OCI-M2 (cell line): ENCODE measurements around the gene GBX2.

Experiments used
- DNase-seq: peaks from one replicate; lab custom pipeline; 2025; ENCODE audit not compliant: unreplicated experiment; lab: John Stamatoyannopoulos, UW

The GBX2 gene

DNA sequence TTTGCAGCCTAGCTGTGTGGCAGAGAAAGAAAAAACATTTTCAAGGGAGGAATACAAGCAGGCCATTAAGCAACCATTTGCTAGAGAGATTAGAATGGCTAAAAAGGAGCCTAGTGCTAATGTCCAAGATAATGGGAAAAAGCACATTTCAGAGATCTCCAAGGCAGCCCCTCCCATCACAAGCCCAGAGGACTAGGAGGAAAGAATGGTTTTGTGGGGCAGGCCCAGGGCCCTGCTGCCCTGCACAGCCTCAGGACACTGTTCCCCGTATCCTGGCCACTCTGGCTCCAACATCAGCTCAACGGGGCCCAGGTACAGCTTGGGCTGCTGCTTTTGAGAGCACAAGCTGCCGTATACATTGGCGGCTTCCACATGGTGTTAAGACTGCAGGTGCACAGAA, 16.5 kb upstream of the GBX2 start:
- no peak for DNase-seq

DNA sequence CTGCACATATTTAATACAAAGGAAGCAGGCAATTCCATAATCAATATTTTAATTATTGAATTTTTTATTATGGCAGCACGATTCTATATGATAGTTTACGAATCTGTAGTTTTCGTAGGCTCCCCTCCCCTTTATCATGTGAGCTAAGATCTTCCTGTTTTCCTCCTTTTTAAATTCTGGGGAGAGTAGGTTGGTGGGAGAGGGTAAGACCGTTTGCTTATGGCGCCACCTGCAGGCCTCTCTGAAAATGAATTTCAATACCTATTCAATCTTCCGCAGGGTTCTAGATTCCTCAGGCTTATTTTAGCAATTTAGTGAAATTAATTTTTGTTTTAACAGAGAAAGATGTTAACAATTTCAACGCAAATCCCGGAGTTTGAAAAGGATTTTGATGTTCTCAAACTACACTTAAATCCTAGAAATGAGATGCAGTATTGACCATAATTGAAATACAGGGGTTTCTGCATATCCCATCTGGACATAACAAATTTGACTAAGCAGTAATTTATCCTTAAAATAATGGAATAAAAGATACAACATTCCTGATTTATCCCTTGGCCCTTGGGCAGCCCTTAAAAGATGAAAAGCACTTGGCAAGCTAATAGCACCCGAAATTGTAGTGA, 12.8 kb upstream of the GBX2 start:
- DNase-seq: peak; percentile 3

DNA sequence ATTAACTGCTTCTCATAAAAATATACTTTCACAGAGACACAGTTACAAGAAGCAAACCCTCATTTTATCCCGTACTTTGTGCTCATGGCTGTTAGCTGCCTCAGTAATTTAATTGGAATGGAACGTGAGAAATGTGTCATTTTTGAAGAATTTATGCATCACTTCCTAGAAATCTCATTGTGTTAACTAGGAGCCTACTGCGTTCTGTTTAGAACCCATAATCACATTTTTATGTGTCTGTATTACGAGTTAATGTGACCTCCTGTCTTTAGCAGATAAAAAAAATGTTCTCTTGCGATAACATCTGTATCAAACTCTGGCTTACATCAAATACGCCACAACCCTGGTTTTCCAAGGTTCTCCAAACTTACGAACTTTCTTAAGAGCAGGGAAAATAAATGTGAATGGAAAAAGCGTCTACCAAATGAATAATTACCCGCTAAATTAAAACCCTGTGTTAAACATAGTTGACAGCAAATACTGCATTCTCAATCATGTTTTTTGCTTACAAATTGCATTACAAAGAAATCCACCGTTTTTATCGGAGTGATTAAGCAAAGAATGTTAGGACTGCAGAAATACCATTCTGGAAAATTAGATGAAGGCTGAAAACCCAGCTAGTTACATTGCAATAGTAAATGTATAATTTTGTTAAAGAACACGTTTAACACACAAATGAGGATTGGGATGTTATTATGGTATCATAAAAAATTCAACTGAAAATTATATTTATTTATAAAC, 12.1 kb upstream of the GBX2 start:
- no peak for DNase-seq

DNA sequence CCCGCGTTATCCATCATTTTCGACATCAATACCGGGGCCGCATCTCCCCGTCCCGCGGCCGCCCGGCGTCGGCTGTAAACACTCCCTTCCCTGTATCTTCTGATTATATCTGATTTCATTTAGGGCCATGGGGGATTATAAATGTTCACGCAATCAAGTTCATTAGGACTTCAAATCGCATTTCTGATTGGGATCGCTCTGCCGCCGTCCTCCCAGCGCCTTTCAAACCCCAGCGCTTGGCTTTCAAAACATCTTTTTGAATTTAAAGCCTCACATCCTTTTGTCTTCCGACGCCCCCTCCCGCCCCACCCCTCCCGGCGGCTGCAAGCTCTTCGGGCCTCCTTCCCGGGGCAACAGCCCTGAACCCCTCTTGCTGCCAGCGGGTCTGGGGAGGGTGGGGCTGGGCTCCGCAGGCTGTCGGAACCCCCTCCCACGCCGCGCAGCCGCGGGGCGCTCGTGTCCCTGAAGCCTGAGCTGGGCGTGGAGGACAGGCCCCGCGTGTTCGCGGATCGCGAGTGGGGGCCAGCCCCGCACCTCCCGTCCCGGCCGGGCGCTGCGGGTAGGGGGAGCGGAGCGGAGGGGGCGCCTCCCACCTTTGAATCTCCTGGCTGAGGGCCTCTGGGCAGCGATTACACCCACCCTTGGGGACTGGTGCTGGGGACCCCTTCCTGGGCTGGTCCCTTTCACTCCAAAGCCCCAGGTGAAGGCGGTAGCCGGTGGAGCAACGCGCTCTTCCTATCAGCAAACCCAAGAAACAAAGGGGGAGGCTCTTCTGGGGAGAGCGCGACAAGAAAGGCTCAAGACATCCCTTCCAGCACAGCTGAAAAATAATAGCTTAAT, 11.3 kb upstream of the GBX2 start:
- DNase-seq: no peak

DNA sequence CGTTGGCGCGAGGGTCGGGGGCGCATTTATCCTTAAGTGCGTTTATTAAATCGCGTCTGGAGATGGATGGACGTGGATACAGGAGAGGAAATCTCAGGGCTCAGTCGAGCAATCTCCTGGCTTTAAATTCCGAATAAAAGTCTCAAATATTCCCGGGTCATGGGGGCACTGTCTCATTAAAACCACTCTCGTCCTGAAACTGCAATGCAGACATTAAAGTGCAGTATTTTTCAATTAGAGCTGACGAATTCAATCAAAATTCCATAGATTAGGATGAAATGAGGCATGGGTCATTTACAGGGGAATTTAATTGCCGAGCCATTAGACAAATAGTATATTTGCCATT, 10.7 kb upstream of the GBX2 start:
- no peak for DNase-seq

DNA sequence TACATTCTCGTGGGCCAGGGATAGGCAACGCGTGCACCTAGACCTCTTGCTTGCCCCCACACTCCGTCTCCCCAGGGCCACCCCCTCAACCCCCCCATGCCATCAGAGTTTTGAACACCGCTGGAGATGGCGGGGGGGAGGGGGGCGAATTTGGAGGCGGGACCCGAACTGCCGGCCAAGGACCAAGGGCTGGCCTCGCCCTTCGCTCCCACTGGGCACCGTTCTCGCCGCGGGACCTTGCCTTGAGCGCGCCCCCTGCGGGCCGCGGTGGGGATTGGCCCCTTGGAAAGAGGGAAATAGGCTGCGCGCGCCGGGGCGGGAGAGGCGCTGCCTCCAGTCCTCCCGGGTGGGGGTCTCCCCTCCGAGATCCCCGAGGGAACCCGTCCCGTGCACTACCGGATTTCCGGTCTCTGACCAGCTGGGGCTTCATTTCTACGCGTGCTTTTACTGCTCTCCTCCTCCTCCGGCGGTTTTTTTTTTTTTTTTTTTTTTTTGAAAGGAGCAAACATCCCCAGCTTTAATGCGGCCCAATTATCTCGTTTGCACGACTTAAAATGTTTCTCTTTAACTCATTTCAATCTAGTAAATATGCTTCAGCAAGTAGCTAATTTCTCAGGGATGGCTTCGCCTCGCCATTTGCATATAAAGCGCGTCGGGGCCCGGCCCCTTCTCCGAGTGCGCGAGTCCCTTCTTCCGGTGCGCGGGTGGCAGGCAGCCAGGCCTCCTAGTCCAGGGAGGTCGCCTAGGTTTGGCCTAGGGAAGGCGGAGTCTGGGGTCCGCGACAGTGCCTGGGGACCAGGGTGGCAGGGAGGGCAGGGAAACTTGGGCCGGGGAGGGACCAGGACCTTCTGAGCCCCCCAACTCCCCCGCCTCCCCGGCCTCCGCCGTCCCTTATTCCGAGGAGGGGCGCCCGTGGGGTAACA, 10.0 kb upstream of the GBX2 start:
- DNase-seq: no peak

DNA sequence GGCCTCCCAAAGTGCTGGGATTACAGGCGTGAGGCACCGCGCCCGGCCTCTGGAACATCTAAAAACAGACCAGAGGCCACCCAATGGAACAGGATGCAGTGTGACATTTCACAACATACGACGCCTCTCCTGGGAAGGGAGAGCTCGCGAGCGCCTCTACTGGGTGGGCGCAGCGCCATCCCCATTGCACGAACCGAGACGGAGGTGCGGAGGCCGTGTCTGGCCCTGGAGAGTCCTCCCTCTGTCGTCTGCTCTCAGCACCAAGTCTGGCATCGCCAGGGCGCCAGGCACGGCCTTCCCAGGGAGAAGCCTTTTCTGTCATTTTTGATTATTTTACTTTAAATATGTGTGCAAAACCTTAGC, 9.4 kb upstream of the GBX2 start:
- no peak for DNase-seq

DNA sequence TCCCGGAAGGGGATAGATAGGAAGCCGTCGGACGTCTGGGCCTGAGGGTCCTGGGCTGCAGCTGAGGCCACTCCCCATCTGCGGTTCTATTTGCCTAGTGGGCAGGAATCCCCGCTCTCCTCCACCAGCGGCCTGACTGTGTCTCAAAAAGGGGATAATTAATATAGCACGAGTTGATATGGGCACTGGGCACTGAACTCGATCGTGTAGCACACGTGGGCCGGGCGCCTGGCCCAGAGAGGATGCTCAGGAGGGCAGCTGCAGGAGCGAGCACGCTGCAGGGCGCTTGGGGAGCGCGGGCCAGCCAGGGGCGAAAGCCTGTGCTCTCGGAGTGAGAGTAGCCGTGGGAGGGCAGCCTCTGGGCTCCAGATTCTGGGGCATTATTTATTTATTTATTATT, 8.8 kb upstream of the GBX2 start:
- no peak for DNase-seq

DNA sequence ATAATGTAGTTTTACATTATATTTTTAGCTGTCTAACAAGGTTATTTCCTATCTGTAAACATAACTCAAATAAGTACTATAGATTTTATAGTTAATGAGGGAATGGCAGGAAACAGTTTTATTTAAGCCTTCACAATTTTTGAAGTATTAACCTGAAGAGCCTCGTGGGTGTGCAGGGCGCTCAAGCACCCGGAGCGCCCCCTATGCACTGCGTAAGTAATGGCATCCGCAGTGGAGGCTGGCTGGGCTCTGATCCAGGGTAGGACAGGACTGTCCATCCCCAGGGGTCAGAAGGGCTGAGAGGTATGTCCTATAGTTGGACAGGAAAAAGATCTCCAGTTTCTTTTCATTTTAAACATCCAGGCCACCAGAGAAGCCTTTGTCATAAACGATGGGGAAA, 8.2 kb upstream of the GBX2 start:
- no peak for DNase-seq

DNA sequence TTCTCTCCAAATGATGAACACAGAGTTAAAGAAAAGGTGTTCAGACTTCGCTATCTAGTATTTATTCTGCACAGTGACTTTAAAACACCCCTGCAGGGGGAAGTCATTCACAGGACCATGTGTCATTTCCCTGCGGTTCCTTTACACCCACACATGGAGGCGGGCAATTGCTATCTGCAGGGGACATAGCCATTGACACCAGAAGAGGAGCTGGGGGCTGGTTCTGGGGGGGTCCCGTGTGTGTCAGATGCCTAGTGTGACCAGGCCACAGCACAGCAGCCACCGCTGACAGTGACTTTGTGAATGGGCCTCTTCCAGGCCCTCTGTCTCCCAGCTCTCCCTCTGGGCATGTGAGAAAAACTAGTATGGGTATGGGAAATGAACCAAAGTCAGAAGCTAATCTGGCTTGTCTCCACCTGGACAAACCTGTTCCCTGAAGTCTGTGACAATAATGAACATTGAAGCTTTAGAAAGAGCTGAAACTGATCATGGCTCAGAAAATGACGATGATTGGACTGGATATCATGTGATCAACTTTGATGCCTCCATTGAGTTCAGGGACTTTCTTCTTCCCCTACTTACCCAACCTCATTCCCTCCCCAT, 7.5 kb upstream of the GBX2 start:
- no peak for DNase-seq

DNA sequence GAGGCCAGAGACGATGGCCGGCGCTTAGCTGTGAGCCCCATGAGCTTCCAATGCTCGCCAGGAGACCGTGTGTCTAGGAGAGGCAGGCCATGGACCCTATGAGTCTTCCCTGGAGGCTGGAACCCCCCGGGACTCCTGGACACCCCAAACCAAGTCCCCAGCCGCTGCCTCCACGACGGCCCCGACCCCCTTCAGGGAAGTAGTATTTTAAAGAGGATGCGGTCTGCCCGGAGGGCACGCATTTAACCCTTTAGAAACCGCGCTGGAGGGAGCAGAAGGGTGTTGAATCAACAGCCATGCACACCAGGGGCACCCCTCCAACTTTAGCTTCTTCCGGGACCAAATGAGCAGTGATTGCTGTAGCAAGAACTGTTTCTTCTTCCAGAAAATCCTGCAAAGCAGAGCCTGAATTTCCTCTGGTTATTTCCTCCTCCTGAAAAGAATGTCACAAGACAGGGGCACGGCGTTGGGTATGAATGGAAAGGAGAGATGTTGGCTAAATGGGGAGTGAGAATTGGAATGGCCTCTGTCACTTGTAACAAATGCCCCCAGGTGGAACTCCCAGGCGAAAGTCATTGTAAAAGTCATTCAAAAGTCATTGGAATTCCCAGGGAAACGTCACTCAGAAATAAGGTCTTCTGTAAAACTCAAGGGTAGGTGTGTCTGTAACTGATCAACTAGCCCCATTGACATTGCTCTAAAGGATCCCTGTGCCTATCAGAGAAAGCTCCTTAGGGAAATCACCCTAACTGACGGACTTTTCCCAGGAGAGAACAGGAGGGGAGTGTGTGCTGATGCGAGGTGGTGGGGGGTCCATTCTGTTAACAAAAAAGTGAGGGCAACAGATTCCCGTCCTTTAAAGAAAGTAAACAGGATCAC, 5.8 kb upstream of the GBX2 start:
- no peak for DNase-seq

DNA sequence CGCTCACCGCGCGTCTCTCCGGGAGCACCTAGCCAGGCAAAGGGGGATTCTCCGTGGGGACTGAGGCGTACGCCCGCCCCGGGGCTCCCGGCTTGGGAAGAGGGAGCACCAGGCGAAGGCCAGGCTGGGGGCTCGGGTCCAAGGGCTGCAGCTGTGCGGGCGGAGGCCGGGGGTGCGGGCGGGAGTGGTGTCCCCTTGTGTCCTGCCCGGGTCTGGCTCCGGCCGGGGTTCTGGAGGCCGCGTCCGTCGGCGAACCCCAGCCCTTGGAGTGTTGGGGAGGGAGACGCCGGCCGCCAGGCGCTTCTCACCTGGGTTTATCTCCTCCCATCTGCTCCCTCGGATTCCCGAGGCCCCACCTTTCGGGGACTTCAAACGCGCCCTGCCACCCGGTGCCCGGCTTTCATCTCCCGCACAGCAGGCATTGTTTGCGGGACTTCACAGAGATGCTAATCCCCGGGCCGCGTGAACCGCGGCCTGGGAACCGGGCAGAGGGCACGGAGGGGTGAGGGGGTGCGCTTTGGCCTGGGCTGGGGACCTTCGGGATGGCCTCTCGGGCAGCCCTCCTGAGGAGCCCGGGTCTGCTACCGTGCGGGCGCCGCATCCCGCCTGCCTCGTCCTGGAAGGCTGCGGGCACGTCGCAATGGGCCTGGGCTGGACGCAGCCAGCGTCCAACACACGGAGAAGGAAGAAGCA, 5.0 kb upstream of the GBX2 start:
- DNase-seq: no peak

DNA sequence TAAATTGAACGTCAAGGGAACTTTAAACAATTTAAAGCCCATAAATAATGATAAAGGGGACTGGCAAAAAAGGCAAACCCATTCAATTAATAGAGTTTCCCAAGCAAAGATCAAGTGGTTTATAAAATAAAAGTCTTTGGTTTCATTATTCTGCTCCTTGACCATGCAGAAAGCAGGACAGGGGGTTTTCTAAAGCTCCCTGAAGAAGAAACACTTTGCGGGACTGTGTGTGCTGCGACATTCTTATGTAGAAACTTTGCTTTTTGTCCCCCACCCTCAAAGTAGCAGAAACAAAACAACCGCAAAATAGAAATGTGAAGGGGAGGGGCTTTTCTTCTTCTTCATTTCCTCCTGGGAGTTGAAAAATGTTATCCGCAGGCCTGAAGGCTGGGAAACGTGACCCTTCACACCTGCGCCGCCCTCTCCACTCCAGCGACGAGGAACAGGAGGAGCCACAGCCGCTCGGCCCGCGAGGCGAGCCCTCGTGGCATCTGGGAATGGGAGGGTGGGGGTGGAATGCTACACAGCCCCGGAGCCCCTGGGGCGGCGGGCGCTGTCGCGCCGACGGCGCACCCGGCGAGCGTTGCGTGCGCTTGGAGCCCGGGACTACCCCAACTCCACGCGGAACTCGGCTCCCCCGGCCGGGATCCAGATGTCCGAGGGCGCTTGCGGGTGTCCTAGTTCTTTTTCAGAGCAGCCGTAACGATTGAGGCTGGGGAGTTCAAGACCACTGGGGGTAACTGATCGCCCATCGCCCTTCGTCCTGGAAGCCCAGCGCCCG, 4.3 kb upstream of the GBX2 start:
- DNase-seq: no peak

DNA sequence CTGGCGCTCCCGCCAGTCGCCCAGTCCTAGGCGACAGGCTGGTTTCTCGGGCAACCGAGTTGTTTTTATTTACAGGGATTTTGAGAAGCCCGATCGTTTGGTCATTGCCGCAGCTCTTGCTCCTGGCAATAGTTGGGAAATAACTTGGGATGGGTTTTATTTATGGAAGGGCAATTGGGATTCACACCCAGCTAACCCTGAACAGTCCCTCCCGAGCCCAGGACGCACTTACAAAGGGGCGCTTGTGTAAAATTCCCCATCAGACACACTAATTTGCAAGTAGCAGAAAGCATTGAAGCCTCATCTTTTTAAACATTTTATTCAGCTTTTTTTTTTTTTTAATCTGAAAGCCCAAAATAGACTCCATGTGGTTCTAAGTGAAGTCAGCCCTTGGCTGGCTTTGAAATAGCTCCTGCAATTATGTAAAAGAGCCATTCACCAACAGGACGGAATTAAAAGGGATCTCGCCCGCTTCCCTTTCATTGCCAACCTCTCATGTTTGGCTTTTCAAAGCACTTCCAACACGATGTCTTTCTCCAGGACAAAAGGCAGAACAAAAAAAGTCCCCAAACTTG, 3.6 kb upstream of the GBX2 start:
- DNase-seq: no peak

DNA sequence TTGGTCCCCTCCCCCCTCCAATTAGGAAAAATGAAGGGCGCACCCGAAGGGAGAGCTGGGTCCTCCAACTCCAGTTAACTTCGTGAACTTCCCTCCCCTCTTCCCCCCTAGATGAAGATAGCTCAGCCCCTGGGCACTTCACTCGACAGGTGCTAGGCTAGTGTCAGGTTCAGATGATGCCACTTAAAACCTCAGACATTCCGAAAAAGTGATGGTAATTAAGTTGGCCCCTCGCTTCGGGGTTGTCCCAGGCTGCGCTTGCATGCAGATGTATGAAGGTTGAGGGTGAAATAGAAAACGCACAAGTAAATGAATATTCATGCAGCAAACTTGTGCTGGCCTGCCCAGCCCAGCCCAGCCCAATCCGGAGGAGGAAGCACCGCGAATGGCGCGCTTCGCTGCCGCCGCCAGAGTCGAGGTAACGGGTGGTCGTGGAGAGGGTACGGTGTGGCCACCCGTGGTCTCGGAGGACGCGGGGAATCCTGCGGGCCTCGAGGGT, 3.0 kb upstream of the GBX2 start:
- no peak for DNase-seq

DNA sequence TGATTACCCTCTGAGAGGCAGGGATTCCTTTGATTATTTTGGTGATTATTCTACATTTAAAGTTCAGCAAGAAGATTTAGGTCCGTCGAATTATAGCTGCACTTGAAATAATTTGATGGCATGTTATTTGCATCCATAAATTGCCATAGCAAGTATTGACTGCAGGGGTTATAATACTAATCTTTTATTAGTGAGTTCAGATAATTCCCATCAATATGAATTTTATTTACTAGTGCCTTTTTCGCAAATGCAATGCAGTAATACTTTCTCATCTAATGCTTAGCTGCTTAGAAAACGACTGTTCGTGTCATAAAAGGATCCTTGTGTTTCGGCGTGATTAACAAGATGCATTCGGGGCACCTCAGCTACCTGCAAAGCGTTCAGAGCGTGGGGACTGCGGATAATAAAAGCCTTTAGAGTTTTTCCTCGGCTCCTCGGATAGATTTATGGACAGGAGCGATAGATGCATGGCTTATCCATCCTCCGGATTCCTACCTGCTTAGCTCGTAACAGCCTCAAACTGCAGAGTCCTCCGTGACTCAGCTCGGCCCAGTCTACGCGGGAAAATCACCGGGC, 2.5 kb upstream of the GBX2 start:
- no peak for DNase-seq

DNA sequence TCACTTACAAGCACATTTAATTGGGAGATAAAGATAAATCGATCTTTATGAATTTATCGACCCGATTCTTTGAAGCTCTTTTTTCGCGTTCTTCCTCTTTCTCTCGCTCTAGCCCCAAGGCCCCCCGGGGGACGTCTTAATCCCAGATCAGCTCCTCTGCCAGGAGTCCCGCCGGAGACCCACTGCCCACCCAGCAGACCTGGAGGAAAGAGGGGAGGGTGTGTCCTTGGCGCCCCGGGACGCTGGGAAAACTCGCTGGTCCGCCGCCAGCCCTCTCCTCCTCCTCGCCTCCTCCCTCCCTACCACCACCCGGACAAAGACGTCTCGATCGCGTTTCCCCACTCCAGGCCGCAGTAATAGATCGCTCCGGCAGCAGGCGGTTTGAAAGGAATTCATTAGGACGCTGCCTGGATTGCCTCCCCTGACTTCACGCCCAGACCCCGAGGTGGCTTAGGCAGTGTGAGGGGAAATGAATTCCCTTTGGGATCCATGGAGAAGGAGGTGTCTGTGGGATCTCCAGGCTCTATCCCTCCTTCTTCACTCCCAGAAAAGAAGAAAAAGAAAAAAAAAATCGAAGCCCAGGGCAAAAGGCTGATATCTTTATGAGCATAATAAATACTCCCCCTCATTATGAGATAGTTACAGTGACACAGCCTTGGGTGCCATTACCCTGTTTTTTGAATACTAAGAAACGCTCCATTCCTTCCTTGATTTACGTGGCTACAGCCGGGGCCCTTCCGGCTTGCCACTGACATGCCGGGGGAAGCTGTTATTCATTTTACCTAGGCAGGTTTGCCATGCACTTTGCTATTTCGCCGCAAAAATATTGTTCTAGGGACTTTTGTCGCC, 1.8 kb upstream of the GBX2 start:
- DNase-seq: no peak
